SK-N-SH treated with all-trans-retinoic acid at 6 μM for 48 hours (cell line): Measurements from ENCODE around the gene R3HDML.
"Not testable (repeated sequence)": the region's sequence is repeated elsewhere in the genome, so short reads cannot be mapped to it uniquely, and the experiment has no call there.

Experiments
- ATAC-seq: fragments of 200-7000 bp; cut with Tn5 transposase; 3 replicates; pipeline ENCODE4 v1.9.1; 2020; ENCODE audit warnings: mild to moderate bottlenecking, moderate library complexity
- ARNTL ChIP-seq: fragments of 450-650 bp; formaldehyde crosslinking; IDR thresholded peaks from 2 replicates; pipeline ENCODE4 v1.5.0; 2020; ENCODE audit warnings: low read depth, mild to moderate bottlenecking, moderate library complexity, borderline replicate concordance
- CSDC2 ChIP-seq: fragments of 250-450 bp; sonication (Bioruptor Pico); IDR thresholded peaks from 2 replicates; pipeline ENCODE4 v1.5.0; 2020; ENCODE audit warnings: mild to moderate bottlenecking, moderate library complexity
- CSRNP3 ChIP-seq: fragments of 250-450 bp; sonication (Bioruptor Pico); IDR thresholded peaks from 2 replicates; pipeline ENCODE4 v1.5.1; 2021; ENCODE audit warnings: mild to moderate bottlenecking, moderate library complexity
- GLIS3 ChIP-seq: fragments of 250-450 bp; sonication (Bioruptor Pico); IDR thresholded peaks from 2 replicates; pipeline ENCODE4 v1.5.0; 2020; ENCODE audit warnings: mild to moderate bottlenecking, moderate library complexity
- ISL1 ChIP-seq: fragments of 250-450 bp; sonication (Bioruptor Pico); IDR thresholded peaks from 2 replicates; pipeline ENCODE4 v2.1.2; 2022; ENCODE audit warnings: mild to moderate bottlenecking, moderate library complexity
- OSR1 ChIP-seq: fragments of 250-450 bp; sonication (Bioruptor Pico); IDR thresholded peaks from 2 replicates; pipeline ENCODE4 v1.8.0; 2022; ENCODE audit warnings: moderate library complexity, mild to moderate bottlenecking, inconsistent platforms
- PATZ1 ChIP-seq: fragments of 250-450 bp; sonication (Bioruptor Pico); IDR thresholded peaks from 2 replicates; pipeline ENCODE4 v1.8.0; 2020; ENCODE audit warnings: mild to moderate bottlenecking, moderate library complexity, borderline replicate concordance
- POU6F1 ChIP-seq: fragments of 250-450 bp; sonication (Bioruptor Pico); IDR thresholded peaks from 2 replicates; pipeline ENCODE4 v1.8.0; 2021; ENCODE audit warnings: low read depth, mild to moderate bottlenecking, moderate library complexity, borderline replicate concordance
- PPARA ChIP-seq: fragments of 250-450 bp; sonication (Bioruptor Pico); IDR thresholded peaks from 2 replicates; pipeline ENCODE4 v1.5.0; 2020; ENCODE audit warnings: mild to moderate bottlenecking, borderline replicate concordance
- SNAI2 ChIP-seq: fragments of 250-450 bp; sonication (Bioruptor Pico); IDR thresholded peaks from 2 replicates; pipeline ENCODE4 v1.5.0; 2020; ENCODE audit warnings: mild to moderate bottlenecking, moderate library complexity
- TCF4 ChIP-seq: fragments of 250-450 bp; sonication (Bioruptor Pico); IDR thresholded peaks from 2 replicates; pipeline ENCODE4 v1.8.0; 2021; ENCODE audit warnings: mild to moderate bottlenecking, moderate library complexity, borderline replicate concordance
- TOX ChIP-seq: fragments of 250-450 bp; sonication (Bioruptor Pico); IDR thresholded peaks from 2 replicates; pipeline ENCODE4 v1.8.0; 2021; ENCODE audit warnings: mild to moderate bottlenecking, moderate library complexity, borderline replicate concordance
- TSHZ2 ChIP-seq: fragments of 250-450 bp; sonication (Bioruptor Pico); IDR thresholded peaks from 2 replicates; pipeline ENCODE4 v1.5.0; 2020; ENCODE audit warnings: mild to moderate bottlenecking, moderate library complexity
- ZNF565 ChIP-seq: fragments of 450-650 bp; formaldehyde crosslinking; conservative IDR thresholded peaks from 2 replicates; pipeline ENCODE4 v1.5.0; 2020; ENCODE audit warnings: low read depth, mild to moderate bottlenecking, moderate library complexity
- ZNF70 ChIP-seq: fragments of 450-650 bp; formaldehyde crosslinking; IDR thresholded peaks from 2 replicates; pipeline ENCODE4 v1.5.0; 2020; ENCODE audit warnings: mild to moderate bottlenecking, moderate library complexity

R3HDML gene

GRCh38 chr20:44345941-44346340, 9.1 kb downstream of the R3HDML start:
- ATAC-seq, result not testable (repeated sequence)

GRCh38 chr20:44348168-44348659, 11.4 kb downstream of the R3HDML start:
- TF ChIP-seq PATZ1 (CRISPR knock-in tag), result no peak
- TF ChIP-seq CSDC2 (CRISPR knock-in tag), result no peak
- no peak for TF ChIP-seq ISL1 (CRISPR knock-in tag)
- no peak for TF ChIP-seq TSHZ2 (CRISPR knock-in tag)
- TF ChIP-seq TOX, result no peak
- no peak for TF ChIP-seq TCF4 (CRISPR knock-in tag)
- TF ChIP-seq POU6F1 (CRISPR knock-in tag), result no peak
- no peak for TF ChIP-seq ARNTL (CRISPR knock-in tag)
- TF ChIP-seq CSRNP3 (CRISPR knock-in tag), result no peak
- no peak for ATAC-seq

- no peak for ATAC-seq
- TF ChIP-seq CSRNP3 (CRISPR knock-in tag) (no peak), OSR1 (CRISPR knock-in tag) (no peak), TOX (no peak), SNAI2 (no peak), TCF4 (CRISPR knock-in tag) (no peak), ZNF70 (CRISPR knock-in tag) (no peak), ISL1 (CRISPR knock-in tag) (no peak), ZNF565 (CRISPR knock-in tag) (no peak), POU6F1 (CRISPR knock-in tag) (no peak), PPARA (CRISPR knock-in tag) (no peak), TSHZ2 (CRISPR knock-in tag) (no peak), ARNTL (CRISPR knock-in tag) (no peak), GLIS3 (no peak)
These were observed 12.5 kb downstream of the R3HDML start for GRCh38 chr20:44349349-44349748.
